Epithelial cell of proximal tubule (primary cell): ENCODE data around the gene TAF5L. TPM values are rescaled to one million over a fixed set of nuclear protein-coding genes. Genes with fewer than 3 reads are reported as not detected.

ENCODE experiments used
- DNase-seq: peaks from one replicate; pipeline ENCODE4 v3.0.0-alpha.2; 2011; ENCODE audit warnings: low read depth
- H3K4me3 ChIP-seq: 2 replicates; pipeline ENCODE4 v1.5.1; 2011; ENCODE audit warnings: low read depth, mild to moderate bottlenecking, low read length
- total RNA-seq: library from RNA; depleted of rRNA; stranded (reverse); fragments of >200 nt; gene quantifications from 2 replicates; pipeline ENCODE4 v1.2.3, GENCODE V29; 2015
- TF ChIP-seq, protein P1 (sequence below): conservative IDR thresholded peaks from 2 replicates; pipeline ENCODE4 v1.5.1; 2012; ENCODE audit warnings: low read depth, mild to moderate bottlenecking, low read length

The TAF5L gene
- 9.1 and 17.8 TPM in 2 replicates for total RNA-seq

DNA sequence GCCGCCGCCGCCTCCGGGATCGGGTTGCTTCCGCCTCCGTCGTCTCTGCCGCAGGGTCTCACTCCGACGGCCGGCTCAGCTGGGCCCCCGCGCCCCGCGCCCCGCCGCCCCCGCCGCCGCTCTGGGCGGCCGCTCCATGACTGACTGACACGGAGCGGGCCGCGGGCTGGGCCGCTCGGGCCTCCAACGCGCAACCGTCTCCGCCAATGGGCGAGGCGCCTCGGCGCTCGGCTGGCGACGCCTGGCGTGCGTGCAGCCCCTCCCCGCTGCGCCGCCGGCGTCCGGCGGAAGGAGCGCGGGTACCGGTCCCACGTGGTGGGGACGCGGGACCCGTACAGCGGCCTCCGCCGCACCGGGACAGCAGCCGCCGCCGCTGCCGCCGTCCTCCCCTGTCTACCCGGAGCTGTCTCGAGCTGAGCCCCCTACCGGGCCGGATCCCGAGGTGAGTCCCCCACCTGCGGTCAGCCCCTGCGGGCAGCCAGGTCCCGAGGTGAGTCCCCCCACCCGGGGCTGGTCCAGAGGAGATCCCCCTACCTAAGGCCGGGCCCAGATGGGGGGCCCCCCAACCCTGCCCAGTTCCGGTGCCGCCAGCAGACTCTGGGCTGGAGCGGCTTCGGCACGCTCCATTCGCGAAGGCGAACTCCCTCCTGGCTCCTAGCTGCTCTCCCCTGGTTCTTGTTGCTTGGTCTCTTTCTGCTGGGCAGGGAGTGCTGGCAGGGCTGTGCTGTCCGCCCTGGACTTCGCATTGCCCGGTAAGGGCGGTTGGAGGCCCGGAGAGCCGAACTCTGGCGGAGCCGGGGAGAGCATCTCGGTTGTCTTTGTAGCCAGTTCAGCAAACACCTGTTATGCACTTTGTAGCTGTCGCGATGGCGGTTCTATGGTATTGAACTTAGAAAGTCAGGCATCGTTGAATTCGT is at the start of gene TAF5L, which contains the start of gene URB2:
TSS of gene TAF5L (minus strand) at position 208 of the 917 bp plus-strand sequence. CDS start 11,640 bp downstream, outside the sequence.
TSS of gene URB2 (plus strand) at position 333 of the 917 bp plus-strand sequence. CDS start 1,387 bp downstream, outside the sequence.
- TF ChIP-seq, protein P1, sequence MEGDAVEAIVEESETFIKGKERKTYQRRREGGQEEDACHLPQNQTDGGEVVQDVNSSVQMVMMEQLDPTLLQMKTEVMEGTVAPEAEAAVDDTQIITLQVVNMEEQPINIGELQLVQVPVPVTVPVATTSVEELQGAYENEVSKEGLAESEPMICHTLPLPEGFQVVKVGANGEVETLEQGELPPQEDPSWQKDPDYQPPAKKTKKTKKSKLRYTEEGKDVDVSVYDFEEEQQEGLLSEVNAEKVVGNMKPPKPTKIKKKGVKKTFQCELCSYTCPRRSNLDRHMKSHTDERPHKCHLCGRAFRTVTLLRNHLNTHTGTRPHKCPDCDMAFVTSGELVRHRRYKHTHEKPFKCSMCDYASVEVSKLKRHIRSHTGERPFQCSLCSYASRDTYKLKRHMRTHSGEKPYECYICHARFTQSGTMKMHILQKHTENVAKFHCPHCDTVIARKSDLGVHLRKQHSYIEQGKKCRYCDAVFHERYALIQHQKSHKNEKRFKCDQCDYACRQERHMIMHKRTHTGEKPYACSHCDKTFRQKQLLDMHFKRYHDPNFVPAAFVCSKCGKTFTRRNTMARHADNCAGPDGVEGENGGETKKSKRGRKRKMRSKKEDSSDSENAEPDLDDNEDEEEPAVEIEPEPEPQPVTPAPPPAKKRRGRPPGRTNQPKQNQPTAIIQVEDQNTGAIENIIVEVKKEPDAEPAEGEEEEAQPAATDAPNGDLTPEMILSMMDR, result no peak
- peak within 1 kb of the TSS; percentile 100 for H3K4me3 ChIP-seq
- DNase-seq, result no peak

GRCh38 chr1:229675396-229675795 is 49.5 kb upstream of the TAF5L start:
- DNase-seq, result no peak

GRCh38 chr1:229674042-229674441 is 48.1 kb upstream of the TAF5L start:
- H3K4me3 ChIP-seq, result no peak overlapping the region
- no peak for DNase-seq
- TF ChIP-seq, protein P1, result no peak

More at GRCh38 chr1:229675396-229675795, 49.5 kb upstream of the TAF5L start:
- H3K4me3 ChIP-seq, result no peak overlapping the region
- TF ChIP-seq, protein P1, result no peak

DNA sequence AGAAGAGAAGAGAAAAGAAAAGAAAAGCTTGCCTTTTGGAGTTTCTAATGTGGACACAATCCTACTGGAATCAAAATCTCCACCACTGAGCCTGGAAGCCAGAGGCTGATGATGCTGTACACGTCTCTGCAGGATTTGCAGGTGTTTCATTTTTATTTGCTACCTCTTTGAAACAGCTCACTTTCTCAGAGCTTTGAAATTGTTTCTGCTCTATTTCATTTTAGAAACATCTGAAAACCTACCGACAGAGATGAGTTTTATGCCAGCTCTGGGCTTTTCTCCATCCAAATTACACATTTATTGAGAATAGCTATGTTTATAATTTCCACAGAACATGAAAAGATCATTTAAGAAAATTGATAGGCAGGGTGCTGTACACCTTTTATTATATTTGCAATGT is 46.3 kb upstream of the TAF5L start:
- TF ChIP-seq, protein P1, result no peak
- H3K4me3 ChIP-seq, result no peak overlapping the region
- no peak for DNase-seq

- H3K4me3 ChIP-seq, result no peak overlapping the region
- DNase-seq, result no peak
- TF ChIP-seq, protein P1, result no peak
Observed at GRCh38 chr1:229671310-229671709, 45.4 kb upstream of the TAF5L start.

GRCh38 chr1:229669333-229669732 is 43.4 kb upstream of the TAF5L start:
- TF ChIP-seq, protein P1, result no peak
- DNase-seq, result no peak
- no peak overlapping the region for H3K4me3 ChIP-seq

- TF ChIP-seq, protein P1, result no peak
- H3K4me3 ChIP-seq, result no peak overlapping the region
- no peak for DNase-seq
Observed at GRCh38 chr1:229666585-229666984, 40.7 kb upstream of the TAF5L start.
